HCT116 (cell line): Measurements from ENCODE around the gene MAN2B2.

ENCODE experiments used
- EZH2 ChIP-seq: fragments of 200-600 bp; sonication (generic); IDR thresholded peaks from 2 replicates; pipeline ENCODE4 v1.6.1; 2017; ENCODE audit warnings: antibody characterized with exemption, mixed run types
- EZH2phosphoT487 ChIP-seq: fragments of 200-600 bp; IDR thresholded peaks from 2 replicates; pipeline ENCODE4 v1.6.1; 2018; ENCODE audit warnings: antibody characterized with exemption, borderline replicate concordance
- POLR2A ChIP-seq: IDR thresholded peaks from 2 replicates; pipeline ENCODE4 v1.7.0; 2011; ENCODE audit warnings: borderline replicate concordance; ENCODE audit not compliant: insufficient read depth, insufficient read length; ENCODE audit errors: extremely low read depth
- RAD21 ChIP-seq: IDR thresholded peaks from 2 replicates; pipeline ENCODE4 v1.6.1; 2012; ENCODE audit warnings: low read depth, mild to moderate bottlenecking
- SIN3A ChIP-seq: IDR thresholded peaks from 2 replicates; pipeline ENCODE4 v1.6.1; 2012; ENCODE audit warnings: low read depth
- TCF7L2 ChIP-seq: IDR thresholded peaks from 2 replicates; pipeline ENCODE4 v1.7.0; 2011; ENCODE audit warnings: borderline replicate concordance, inconsistent platforms; ENCODE audit not compliant: insufficient read depth, insufficient read length; ENCODE audit errors: extremely low read depth
- ZFX ChIP-seq: fragments of 450-650 bp; IDR thresholded peaks from 2 replicates; pipeline ENCODE4 v1.6.1; 2017
- ZNF274 ChIP-seq: fragments of 200-500 bp; sonication (Bioruptor generic); IDR thresholded peaks from 2 replicates; pipeline ENCODE4 v1.6.1; 2014; ENCODE audit warnings: mild to moderate bottlenecking, low read depth, low read length, inconsistent platforms
- TF ChIP-seq, protein P1 (sequence below), 3 experiments: fragments of 200-600 bp in 1 of 3; sonication (generic) in 1 of 3; IDR thresholded peaks in 2 of 3; conservative IDR thresholded peaks in 1 of 3; 2 replicates each; pipeline ENCODE4 v1.5.1; 2012 to 2017; ENCODE audit warnings: low read depth in 2 of 3, low read length in 2 of 3, antibody characterized with exemption in 1 of 3, borderline replicate concordance in 1 of 3, control low read depth in 1 of 3, mild to moderate bottlenecking in 1 of 3, mixed read lengths in 1 of 3, mixed run types in 1 of 3, moderate library complexity in 1 of 3; ENCODE audit not compliant: insufficient read depth in 1 of 3
- TF ChIP-seq, protein P2 (sequence below): IDR thresholded peaks from 2 replicates; pipeline ENCODE4 v1.6.1; 2012
- TF ChIP-seq, protein P3 (sequence below): IDR thresholded peaks from 2 replicates; pipeline ENCODE4 v1.6.1; 2012; ENCODE audit warnings: low read depth

DNA sequence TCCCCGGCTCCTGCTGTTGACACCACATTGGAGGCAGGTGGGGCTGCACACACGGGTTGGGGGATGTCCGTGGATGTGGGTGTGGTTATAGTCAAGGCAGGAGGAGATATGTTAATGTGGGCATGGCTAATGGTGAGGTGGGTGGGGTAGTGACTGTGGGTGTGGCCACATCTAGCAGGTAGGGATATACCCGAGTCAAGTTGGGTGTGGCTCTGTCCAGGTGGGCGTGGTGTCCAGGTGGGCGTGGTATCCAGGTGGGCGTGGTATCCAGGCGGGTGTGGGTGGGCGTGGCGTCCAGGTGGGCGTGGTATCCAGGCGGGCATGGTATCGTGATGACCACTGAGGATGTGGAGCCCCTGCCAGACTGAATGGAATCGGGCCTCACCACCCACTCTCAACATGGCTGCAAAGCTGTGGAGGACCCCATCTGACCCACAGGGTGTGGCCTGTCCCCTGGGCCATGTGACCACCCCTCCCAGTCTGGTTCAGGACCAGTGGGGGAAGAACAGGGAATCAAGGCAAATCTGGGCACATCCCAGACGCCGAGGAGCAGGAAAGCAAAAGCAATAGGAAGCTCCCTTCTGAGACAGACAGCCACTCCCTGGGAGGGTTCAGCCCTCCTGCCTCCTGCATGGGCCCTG is 21.0 kb downstream of the MAN2B2 start:
- TF ChIP-seq SIN3A (no peak), EZH2phosphoT487 (no peak), POLR2A (no peak), RAD21 (no peak), ZFX (no peak), EZH2 (no peak), ZNF274 (no peak), TCF7L2 (no peak)
- TF ChIP-seq, protein P1, sequence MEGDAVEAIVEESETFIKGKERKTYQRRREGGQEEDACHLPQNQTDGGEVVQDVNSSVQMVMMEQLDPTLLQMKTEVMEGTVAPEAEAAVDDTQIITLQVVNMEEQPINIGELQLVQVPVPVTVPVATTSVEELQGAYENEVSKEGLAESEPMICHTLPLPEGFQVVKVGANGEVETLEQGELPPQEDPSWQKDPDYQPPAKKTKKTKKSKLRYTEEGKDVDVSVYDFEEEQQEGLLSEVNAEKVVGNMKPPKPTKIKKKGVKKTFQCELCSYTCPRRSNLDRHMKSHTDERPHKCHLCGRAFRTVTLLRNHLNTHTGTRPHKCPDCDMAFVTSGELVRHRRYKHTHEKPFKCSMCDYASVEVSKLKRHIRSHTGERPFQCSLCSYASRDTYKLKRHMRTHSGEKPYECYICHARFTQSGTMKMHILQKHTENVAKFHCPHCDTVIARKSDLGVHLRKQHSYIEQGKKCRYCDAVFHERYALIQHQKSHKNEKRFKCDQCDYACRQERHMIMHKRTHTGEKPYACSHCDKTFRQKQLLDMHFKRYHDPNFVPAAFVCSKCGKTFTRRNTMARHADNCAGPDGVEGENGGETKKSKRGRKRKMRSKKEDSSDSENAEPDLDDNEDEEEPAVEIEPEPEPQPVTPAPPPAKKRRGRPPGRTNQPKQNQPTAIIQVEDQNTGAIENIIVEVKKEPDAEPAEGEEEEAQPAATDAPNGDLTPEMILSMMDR (IDR thresholded peaks at IDR 0.05 in 2 of 3, conservative IDR thresholded peaks at IDR 0.05 in 1 of 3; ENCODE audit: borderline replicate concordance in 1 of 3, insufficient read depth in 1 of 3, low read depth in 2 of 3, low read length in 2 of 3), result no peak
- TF ChIP-seq, protein P2, sequence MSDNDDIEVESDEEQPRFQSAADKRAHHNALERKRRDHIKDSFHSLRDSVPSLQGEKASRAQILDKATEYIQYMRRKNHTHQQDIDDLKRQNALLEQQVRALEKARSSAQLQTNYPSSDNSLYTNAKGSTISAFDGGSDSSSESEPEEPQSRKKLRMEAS, result no peak
- TF ChIP-seq, protein P3, sequence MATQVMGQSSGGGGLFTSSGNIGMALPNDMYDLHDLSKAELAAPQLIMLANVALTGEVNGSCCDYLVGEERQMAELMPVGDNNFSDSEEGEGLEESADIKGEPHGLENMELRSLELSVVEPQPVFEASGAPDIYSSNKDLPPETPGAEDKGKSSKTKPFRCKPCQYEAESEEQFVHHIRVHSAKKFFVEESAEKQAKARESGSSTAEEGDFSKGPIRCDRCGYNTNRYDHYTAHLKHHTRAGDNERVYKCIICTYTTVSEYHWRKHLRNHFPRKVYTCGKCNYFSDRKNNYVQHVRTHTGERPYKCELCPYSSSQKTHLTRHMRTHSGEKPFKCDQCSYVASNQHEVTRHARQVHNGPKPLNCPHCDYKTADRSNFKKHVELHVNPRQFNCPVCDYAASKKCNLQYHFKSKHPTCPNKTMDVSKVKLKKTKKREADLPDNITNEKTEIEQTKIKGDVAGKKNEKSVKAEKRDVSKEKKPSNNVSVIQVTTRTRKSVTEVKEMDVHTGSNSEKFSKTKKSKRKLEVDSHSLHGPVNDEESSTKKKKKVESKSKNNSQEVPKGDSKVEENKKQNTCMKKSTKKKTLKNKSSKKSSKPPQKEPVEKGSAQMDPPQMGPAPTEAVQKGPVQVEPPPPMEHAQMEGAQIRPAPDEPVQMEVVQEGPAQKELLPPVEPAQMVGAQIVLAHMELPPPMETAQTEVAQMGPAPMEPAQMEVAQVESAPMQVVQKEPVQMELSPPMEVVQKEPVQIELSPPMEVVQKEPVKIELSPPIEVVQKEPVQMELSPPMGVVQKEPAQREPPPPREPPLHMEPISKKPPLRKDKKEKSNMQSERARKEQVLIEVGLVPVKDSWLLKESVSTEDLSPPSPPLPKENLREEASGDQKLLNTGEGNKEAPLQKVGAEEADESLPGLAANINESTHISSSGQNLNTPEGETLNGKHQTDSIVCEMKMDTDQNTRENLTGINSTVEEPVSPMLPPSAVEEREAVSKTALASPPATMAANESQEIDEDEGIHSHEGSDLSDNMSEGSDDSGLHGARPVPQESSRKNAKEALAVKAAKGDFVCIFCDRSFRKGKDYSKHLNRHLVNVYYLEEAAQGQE, result no peak
